OCI-LY7 (cell line): ENCODE measurements around the gene GLS.

ENCODE experiments used
- EZH2phosphoT487 ChIP-seq: fragments of 200-600 bp; sonication (generic); IDR thresholded peaks from 2 replicates; pipeline ENCODE4 v1.6.1; 2018; ENCODE audit warnings: low read depth, borderline replicate concordance, mild to moderate bottlenecking, mixed run types, antibody characterized with exemption, low read length, moderate library complexity, mixed read lengths
- TF ChIP-seq, protein P1 (sequence below): fragments of 200-600 bp; sonication (generic); conservative IDR thresholded peaks from 2 replicates; pipeline ENCODE4 v1.5.1; 2014; ENCODE audit warnings: mild to moderate bottlenecking, antibody characterized with exemption, low read length, moderate library complexity, mixed read lengths

DNA sequence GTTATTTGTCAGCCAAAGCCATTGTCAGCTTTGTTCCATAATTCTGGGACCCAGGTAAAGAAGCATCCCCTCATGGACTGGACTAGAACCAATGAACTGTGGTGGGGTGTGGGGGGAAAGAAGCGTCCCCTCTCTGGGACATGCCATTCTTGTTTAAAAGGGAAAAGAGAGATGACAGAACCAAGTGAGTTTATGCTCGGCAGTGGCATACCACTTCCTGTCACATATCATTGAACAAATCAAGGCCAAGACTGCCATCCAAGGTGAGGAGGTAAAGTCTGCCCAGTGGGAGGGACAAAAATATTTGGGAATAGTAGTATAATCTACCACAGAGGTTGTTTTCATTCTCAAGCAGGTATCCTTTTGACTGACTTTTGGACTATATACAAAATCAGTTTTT lies 4.7 kb upstream of the GLS start:
- TF ChIP-seq, protein P1, sequence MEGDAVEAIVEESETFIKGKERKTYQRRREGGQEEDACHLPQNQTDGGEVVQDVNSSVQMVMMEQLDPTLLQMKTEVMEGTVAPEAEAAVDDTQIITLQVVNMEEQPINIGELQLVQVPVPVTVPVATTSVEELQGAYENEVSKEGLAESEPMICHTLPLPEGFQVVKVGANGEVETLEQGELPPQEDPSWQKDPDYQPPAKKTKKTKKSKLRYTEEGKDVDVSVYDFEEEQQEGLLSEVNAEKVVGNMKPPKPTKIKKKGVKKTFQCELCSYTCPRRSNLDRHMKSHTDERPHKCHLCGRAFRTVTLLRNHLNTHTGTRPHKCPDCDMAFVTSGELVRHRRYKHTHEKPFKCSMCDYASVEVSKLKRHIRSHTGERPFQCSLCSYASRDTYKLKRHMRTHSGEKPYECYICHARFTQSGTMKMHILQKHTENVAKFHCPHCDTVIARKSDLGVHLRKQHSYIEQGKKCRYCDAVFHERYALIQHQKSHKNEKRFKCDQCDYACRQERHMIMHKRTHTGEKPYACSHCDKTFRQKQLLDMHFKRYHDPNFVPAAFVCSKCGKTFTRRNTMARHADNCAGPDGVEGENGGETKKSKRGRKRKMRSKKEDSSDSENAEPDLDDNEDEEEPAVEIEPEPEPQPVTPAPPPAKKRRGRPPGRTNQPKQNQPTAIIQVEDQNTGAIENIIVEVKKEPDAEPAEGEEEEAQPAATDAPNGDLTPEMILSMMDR = no peak
- TF ChIP-seq EZH2phosphoT487 = no peak
